Naive B cell (primary cell): ENCODE measurements around the gene NPSR1. TPM values are rescaled to one million over a fixed set of nuclear protein-coding genes. Genes with fewer than 3 reads are reported as not detected.
"Not testable (repeated sequence)": the region's sequence is repeated elsewhere in the genome, so short reads cannot be mapped to it uniquely, and the experiment has no call there.

Experiments
- ATAC-seq, 2 donors: fragments of 150-1000 bp; cut with Tn5 transposase; 2 replicates each; pipeline ENCODE4 v1.10.0; 2021; ENCODE audit warnings: low read depth in 2 of 2, mild to moderate bottlenecking in 2 of 2, moderate library complexity in 2 of 2
- DNase-seq: peaks from one replicate; pipeline ENCODE4 v3.0.0; 2022
- H3K27ac Mint-ChIP-seq, 6 donors: one replicate each; pipeline ENCODE4 v1.8.0; 2020 to 2022; ENCODE audit warnings: mild to moderate bottlenecking in 6 of 6, mixed read lengths in 6 of 6, moderate library complexity in 5 of 6, inconsistent platforms in 2 of 6
- H3K27me3 Mint-ChIP-seq, 3 donors: one replicate each; pipeline ENCODE4 v1.8.0; 2021 to 2022; ENCODE audit warnings: mixed read lengths in 3 of 3, mild to moderate bottlenecking in 1 of 3
- H3K36me3 Mint-ChIP-seq, 2 donors: one replicate each; pipeline ENCODE4 v1.8.0; 2020 to 2022; ENCODE audit warnings: mixed read lengths in 2 of 2, inconsistent platforms in 1 of 2, mild to moderate bottlenecking in 1 of 2
- H3K4me1 Mint-ChIP-seq, 3 donors: one replicate each; pipeline ENCODE4 v1.8.0; 2020 to 2022; ENCODE audit warnings: mixed read lengths in 3 of 3, inconsistent platforms in 1 of 3, mild to moderate bottlenecking in 1 of 3, moderate library complexity in 1 of 3
- H3K4me3 Mint-ChIP-seq, 8 donors: one replicate each; pipeline ENCODE4 v1.8.0; 2020 to 2022; ENCODE audit warnings: mild to moderate bottlenecking in 8 of 8, mixed read lengths in 8 of 8, moderate library complexity in 8 of 8, inconsistent platforms in 2 of 8
- H3K9me3 Mint-ChIP-seq, 7 donors: one replicate each; pipeline ENCODE4 v1.8.0; 2020 to 2022; ENCODE audit warnings: mixed read lengths in 7 of 7, mild to moderate bottlenecking in 5 of 7, inconsistent platforms in 2 of 7, moderate library complexity in 1 of 7
- polyA plus RNA-seq, 6 donors: library from polyadenylated mRNA; unstranded; fragments of 300-500 nt; fragmentation: Illumina TruSeq; gene quantifications; one replicate each; pipeline ENCODE4 v1.2.3, GENCODE V29; 2021; ENCODE audit warnings: low read depth in 6 of 6

NPSR1 gene, protein sequence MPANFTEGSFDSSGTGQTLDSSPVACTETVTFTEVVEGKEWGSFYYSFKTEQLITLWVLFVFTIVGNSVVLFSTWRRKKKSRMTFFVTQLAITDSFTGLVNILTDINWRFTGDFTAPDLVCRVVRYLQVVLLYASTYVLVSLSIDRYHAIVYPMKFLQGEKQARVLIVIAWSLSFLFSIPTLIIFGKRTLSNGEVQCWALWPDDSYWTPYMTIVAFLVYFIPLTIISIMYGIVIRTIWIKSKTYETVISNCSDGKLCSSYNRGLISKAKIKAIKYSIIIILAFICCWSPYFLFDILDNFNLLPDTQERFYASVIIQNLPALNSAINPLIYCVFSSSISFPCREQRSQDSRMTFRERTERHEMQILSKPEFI
- polyA plus RNA-seq, result not detected

DNA sequence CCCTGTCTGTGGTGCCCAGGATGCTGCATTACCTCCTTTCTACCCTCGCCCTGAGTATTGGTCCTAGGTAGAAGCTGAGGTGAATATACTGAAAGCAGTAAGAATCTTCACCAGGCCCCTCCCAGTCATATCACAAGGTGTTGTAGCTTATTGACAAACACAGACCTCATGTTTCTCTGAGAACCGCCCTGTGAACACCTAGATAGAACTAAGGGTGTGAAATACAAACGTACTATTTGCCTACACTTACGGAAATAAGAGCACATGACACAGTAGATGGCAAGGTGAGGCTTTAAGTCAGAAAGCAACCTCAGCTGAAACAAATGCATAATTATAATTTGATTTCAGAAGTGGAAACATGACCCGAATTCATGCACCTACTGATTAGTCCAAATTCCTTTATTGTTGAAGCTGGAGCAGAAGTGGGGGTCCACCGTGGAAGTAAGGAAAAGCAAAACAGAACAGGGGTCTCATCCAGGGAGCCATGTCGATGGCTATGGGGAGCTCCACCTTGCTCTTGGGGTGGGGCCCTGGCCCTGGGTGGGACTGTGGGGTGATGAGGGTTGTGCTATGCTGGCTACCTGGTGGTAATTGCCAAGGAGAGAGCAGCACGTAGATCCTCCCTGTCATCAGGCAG lies at the start of gene NPSR1:
NPSR1 (plus strand) TSS at position 587 of the 637 bp plus-strand sequence. CDS start 195 bp downstream, outside the sequence.
- Mint-ChIP-seq H3K27me3 (no peaks in the 10 kb centered on the region), H3K4me1 (no peaks in the 10 kb centered on the region), H3K4me3 (peak within 1 kb of the TSS in 1 of 8 donors; percentile 2), H3K9me3 (peaks cover 0 to 11% (median 2%) of the 10 kb centered on the region in 7 donors), H3K36me3 (no peaks in the 10 kb centered on the region), H3K27ac (no peak within 1 kb of the TSS)
- DNase-seq (no peak), ATAC-seq (no peak)

DNA sequence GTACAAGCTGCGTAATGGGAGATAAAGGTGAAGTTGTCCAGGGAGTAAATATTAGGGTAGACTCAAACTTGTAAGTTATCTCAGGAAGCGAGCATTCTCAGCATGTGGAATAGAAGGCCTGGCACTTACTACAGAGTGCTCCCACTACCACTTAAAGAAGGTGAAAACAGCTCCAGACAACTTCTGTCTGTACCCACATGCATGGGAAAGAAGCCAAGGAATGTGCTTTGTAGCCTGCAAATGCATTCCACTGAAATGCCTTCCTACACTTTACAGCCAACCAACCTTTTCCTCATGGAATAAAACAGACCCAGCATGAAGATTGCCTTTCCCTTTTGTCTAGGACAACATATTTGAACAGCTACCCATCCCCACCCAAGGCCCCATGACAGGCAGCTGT lies 45.4 kb upstream of the NPSR1 start:
- DNase-seq, result no peak
- H3K9me3 Mint-ChIP-seq, result peaks cover 0 to 12% (median 4%) of the 10 kb centered on the region in 7 donors
- no peaks in the 10 kb centered on the region for H3K27me3 Mint-ChIP-seq
- H3K27ac Mint-ChIP-seq, result no peak overlapping the region
- ATAC-seq, result no peak
- H3K4me1 Mint-ChIP-seq, result no peaks in the 10 kb centered on the region
- peak overlapping the region in 1 of 8 donors; percentile 53 for H3K4me3 Mint-ChIP-seq
- no peaks in the 10 kb centered on the region for H3K36me3 Mint-ChIP-seq

DNA sequence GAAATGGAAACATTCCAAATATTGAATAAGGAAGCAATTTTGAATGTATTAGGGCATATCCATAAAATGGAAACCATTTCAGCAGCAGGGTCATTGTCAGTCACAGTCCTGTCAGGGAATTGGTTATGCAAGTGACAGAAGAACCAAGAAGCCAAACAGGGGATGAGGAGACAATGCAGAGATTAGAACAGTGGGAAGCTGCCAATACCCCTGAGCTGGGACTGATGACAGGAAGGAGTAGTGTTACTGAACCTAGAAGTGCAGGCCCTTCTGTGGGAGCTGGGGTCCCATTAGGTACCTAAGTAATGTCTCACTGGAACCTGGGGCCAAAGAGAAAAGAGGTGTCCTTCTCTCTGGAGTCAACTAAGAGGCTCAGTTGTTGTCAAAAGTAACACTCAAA lies 37.6 kb upstream of the NPSR1 start:
- Mint-ChIP-seq H3K27ac (no peak overlapping the region), H3K4me1 (no peaks in the 10 kb centered on the region), H3K36me3 (no peaks in the 10 kb centered on the region), H3K27me3 (no peaks in the 10 kb centered on the region), H3K9me3 (peaks cover 0 to 5% (median 0%) of the 10 kb centered on the region in 7 donors), H3K4me3 (peak overlapping the region in 1 of 8 donors; percentile 53)
- ATAC-seq (no peak), DNase-seq (no peak)

DNA sequence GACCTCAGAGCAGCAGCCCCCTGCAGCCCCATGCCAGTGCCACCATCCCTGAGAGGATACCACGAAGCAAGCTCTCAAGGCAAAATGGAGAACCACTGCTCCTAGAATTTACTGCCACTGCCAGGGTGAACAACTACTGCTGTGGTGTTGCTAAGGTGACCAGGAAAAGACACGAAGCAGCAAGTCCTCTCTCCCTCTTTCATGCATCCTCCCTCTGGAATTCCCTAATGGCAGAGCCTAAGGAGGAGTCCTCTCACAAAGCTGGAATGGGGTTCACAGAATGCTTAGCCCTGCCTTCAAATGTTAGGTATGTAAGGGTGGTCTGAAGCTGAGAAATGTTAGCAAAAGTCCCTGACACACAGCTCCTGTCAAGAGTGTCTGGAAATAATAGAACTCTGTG lies 35.8 kb upstream of the NPSR1 start:
- H3K36me3 Mint-ChIP-seq, result no peaks in the 10 kb centered on the region
- H3K4me3 Mint-ChIP-seq, result no peak overlapping the region
- no peaks in the 10 kb centered on the region for H3K4me1 Mint-ChIP-seq
- H3K27ac Mint-ChIP-seq, result no peak overlapping the region
- DNase-seq (no peak), ATAC-seq (no peak)
- peaks cover 0 to 5% (median 0%) of the 10 kb centered on the region in 7 donors for H3K9me3 Mint-ChIP-seq
- H3K27me3 Mint-ChIP-seq, result no peaks in the 10 kb centered on the region

DNA sequence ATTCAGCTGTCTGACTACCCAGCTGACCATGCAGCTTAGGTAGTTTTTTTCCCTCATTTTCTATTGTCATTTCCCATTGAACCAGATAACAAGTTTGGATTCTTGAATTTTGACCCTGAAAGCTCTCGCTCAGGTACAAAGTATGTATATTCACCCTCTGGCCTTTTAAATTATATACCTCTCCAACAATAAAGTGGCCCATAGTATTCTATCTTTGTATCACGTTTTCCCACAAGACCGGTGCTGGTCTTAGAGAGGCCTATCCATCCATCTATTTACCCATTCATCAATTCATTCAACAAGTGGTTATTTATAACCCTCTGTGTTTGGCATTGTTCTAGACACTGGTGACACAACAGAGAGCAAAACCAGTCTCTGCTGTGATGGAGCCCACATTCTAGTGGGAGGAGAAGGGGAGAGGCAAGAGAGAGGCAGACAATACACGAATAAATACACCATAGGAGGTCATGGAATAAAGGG lies 35.2 kb upstream of the NPSR1 start:
- Mint-ChIP-seq H3K9me3 (peaks cover 0 to 5% (median 0%) of the 10 kb centered on the region in 7 donors), H3K4me3 (no peak overlapping the region), H3K36me3 (no peaks in the 10 kb centered on the region), H3K27ac (no peak overlapping the region), H3K4me1 (no peaks in the 10 kb centered on the region), H3K27me3 (no peaks in the 10 kb centered on the region)
- ATAC-seq, result no peak
- DNase-seq, result no peak

DNA sequence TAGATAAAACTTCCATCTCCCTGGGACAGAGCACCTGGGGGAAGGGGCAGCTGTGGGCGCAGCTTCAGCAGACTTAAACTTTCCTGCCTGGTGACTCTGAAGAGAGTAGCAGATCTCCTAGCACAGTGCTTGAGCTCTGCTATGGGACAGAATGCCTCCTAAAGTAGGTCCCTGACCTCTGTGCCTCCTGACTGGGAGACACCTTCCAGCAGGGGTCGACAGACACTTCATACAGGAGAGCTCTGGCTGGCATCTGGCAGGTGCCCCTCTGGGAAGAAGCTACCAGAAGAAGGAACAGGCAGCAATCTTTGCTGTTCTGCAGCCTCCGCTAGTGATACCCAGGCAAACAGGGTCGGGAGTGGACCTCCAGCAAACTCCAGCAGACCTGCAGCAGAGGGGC lies 29.4 kb upstream of the NPSR1 start:
- DNase-seq, H3K9me3 Mint-ChIP-seq, H3K4me1 Mint-ChIP-seq, H3K27ac Mint-ChIP-seq, H3K36me3 Mint-ChIP-seq, H3K27me3 Mint-ChIP-seq, H3K4me3 Mint-ChIP-seq, ATAC-seq: not testable (repeated sequence)

DNA sequence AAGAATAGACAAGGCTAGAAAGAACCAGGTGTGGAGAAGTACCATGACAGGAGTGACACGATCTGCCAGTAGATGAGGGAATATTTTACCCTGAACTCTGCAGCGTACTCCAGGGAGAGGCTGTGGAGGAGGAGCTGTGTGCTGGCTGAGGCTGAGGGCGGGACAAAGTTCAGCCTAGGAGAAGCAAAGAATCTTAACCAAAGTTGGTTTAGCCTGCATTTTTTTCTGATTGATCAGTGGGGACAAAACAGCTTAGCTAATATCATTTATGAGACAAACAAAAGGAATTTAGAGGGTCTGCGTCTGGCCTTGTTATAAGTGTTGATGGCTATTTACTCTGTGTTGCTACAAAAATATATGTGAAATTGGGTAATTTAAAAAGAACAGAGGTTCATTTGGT lies 5.2 kb upstream of the NPSR1 start:
- Mint-ChIP-seq H3K36me3 (no peaks in the 10 kb centered on the region), H3K4me3 (no peak overlapping the region), H3K27ac (peak overlapping the region in 1 of 6 donors; percentile 3), H3K27me3 (no peaks in the 10 kb centered on the region), H3K4me1 (no peaks in the 10 kb centered on the region), H3K9me3 (peaks cover 0 to 8% (median 2%) of the 10 kb centered on the region in 7 donors)
- DNase-seq (no peak), ATAC-seq (no peak)

DNA sequence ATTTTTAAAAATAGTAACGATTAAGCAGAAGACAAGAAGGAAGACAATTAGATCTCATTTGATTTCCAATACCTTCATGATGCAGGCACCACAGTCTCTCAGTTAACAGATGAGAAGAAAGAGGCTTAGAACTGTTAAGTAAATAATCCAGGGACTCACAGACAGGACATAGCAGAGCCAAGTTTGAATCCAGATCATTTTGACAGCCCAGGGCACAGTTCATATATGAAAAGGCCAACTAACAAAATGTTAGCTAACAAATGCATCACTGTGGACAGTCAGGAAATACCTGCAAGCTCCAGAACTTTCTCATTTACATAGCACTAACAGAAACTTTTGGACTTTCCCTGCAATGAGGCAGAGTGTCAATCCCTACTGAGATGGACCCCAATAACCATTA lies 4.2 kb upstream of the NPSR1 start:
- no peak overlapping the region for H3K4me3 Mint-ChIP-seq
- no peak for ATAC-seq
- no peaks in the 10 kb centered on the region for H3K27me3 Mint-ChIP-seq
- H3K9me3 Mint-ChIP-seq, result peaks cover 0 to 8% (median 2%) of the 10 kb centered on the region in 7 donors
- no peak for DNase-seq
- no peaks in the 10 kb centered on the region for H3K36me3 Mint-ChIP-seq
- H3K4me1 Mint-ChIP-seq, result no peaks in the 10 kb centered on the region
- peak overlapping the region in 1 of 6 donors; percentile 58 for H3K27ac Mint-ChIP-seq

DNA sequence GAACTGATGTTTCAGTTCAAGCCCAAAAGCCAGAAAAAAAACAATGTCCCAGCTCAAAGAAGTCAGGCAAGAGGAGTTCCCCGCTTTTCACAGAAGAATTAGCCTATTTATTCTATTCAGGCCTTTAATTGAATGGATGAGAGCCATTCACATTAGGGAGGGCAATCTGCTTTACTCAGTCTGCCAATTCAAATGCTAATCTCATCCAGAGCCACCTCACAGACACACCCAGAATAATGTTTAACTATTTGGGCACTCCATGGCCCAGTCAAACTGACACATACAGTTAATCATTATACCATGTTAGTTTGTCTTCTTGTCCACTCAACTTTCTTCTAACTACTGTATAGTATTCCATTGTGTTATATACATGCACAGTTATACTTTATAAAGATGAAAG lies 2.6 kb upstream of the NPSR1 start:
- ATAC-seq, result no peak
- H3K27me3 Mint-ChIP-seq, result no peaks in the 10 kb centered on the region

DNA sequence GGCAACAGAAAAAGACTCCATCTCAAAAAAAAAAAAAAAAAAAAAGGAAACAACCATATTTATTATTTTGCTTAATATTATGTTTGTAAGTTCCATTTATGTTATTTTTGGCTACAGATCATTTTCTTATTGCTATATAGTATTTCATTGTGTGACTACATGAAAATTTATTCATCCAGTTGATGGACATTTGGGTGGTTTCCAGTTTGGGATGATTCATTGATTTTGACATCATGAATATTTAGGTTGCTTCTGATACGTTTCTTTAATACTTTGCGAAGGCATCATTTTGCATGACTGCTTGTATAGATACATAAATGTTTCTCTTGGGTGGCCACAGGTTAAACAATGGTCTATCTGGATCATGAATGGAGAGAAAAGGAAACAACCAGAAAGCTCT lies 2.0 kb upstream of the NPSR1 start:
- ATAC-seq (no peak), DNase-seq (no peak)
- H3K27me3 Mint-ChIP-seq, result no peaks in the 10 kb centered on the region
- H3K36me3 Mint-ChIP-seq, result no peaks in the 10 kb centered on the region
- peaks cover 0 to 8% (median 0%) of the 10 kb centered on the region in 7 donors for H3K9me3 Mint-ChIP-seq
- H3K4me1 Mint-ChIP-seq, result no peaks in the 10 kb centered on the region
- H3K4me3 Mint-ChIP-seq, result no peak overlapping the region
- no peak overlapping the region for H3K27ac Mint-ChIP-seq

More for the DNA sequence above, 2.6 kb upstream of the NPSR1 start:
- H3K4me3 Mint-ChIP-seq, result no peak overlapping the region
- DNase-seq, result no peak
- no peak overlapping the region for H3K27ac Mint-ChIP-seq
- H3K4me1 Mint-ChIP-seq, result no peaks in the 10 kb centered on the region
- H3K9me3 Mint-ChIP-seq, result peaks cover 0 to 8% (median 0%) of the 10 kb centered on the region in 7 donors
- no peaks in the 10 kb centered on the region for H3K36me3 Mint-ChIP-seq

DNA sequence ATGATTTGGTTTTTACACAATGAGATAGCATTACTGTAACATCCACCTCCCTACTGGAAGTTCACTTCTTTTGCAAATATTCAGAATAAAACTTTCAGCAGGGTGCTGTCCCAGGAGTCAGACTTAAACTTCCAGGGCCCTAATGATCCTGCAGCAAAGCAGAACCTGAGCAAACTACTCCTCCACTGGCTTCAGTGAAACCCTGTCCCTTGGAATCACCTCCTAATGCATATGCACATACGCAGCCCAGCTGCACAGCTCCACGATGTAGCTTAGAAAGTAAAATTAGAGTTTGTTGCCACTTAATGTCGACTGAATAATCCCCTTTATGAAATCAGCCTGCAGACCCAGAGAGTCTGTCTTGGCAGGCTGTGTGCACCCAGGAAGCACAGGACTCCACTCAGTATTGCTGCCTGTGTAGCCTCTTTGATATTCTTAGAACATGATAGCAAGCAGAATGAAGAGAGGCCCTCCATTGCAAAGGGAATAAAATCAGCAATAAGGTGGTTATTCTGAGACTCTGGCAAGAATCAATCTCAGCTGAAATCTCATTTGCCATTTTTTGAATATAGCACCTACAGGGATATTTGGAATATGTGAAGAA lies 1.6 kb downstream of the NPSR1 start:
- no peaks in the 10 kb centered on the region for H3K4me1 Mint-ChIP-seq
- ATAC-seq (no peak), DNase-seq (no peak)
- H3K36me3 Mint-ChIP-seq, result no peaks in the 10 kb centered on the region
- peaks cover 0 to 7% (median 2%) of the 10 kb centered on the region in 7 donors for H3K9me3 Mint-ChIP-seq
- no peak overlapping the region for H3K27ac Mint-ChIP-seq
- no peaks in the 10 kb centered on the region for H3K27me3 Mint-ChIP-seq
- H3K4me3 Mint-ChIP-seq, result no peak overlapping the region

DNA sequence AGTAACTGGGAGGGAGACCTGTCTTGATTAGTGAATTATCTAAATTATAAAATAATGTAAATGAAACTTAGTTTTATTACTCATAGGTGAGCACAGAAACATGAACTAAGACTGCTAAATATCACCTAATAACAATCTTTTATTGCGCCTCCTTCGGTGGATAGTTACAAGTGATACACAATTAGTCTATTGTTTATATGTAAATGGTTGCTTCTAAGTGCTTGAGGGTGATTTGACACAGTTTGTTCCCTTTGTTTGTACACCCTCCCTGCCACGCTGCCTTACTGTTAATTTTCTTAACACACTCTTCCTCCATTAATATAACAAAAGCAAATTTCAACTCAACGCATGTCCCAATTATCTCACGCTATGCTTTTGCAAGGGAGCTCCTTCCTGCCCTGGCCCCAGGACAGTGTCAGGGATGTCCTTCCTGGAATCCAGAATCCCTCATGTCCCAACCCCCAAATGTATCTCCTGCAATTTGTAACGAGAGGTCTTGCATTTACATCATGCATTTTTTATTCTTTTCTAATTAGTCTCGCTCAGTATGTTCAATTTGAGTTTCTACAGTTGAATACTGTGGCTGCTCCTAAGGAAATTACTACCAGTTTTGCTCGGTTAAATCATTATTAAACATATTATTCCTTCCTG lies 4.2 kb downstream of the NPSR1 start:
- DNase-seq (no peak), ATAC-seq (no peak)
- H3K27ac Mint-ChIP-seq, result no peak overlapping the region
- H3K4me3 Mint-ChIP-seq, result no peak overlapping the region
- no peaks in the 10 kb centered on the region for H3K4me1 Mint-ChIP-seq
- no peaks in the 10 kb centered on the region for H3K36me3 Mint-ChIP-seq
- no peaks in the 10 kb centered on the region for H3K27me3 Mint-ChIP-seq
- peaks cover 0 to 11% (median 2%) of the 10 kb centered on the region in 7 donors for H3K9me3 Mint-ChIP-seq

DNA sequence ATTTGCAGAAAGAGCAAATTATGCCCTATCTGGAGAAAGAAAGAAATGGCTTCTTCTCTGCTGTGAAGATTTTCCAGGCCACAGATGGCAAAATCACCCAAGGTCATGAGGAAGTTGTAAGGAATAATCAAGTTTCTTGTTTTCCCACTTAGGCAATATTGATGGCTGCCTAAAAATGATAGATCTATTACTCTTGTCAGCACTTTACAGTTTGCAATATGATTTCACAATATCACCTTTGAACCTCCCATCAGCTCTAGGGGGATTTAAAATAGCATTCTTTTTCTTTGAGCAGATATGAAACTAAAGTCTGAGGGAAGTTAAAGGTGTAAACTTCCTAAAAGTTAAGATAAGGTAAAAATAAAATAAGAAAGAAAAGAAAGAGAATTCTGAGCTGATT lies 6.7 kb downstream of the NPSR1 start:
- ATAC-seq (no peak), DNase-seq (no peak)
- Mint-ChIP-seq H3K36me3 (no peaks in the 10 kb centered on the region), H3K4me1 (no peaks in the 10 kb centered on the region), H3K27ac (no peak overlapping the region), H3K9me3 (peaks cover 0 to 11% (median 2%) of the 10 kb centered on the region in 7 donors), H3K4me3 (no peak overlapping the region), H3K27me3 (no peaks in the 10 kb centered on the region)
